Measurements from ENCODE around the gene HECW1. TPM values are rescaled to one million over a fixed set of nuclear protein-coding genes. Genes with fewer than 3 reads are reported as not detected.

Gene HECW1
- total RNA-seq, 2 experiments from 2014 or later: not detected

- no peak for DNase-seq
- intact Hi-C loops (cut with micrococcal nuclease): no loop called here
- ChIA-PET POLR2A (no interaction called here), CTCF (no interaction called here)
- no peaks in the 10 kb centered on the region for H3K9me3 Mint-ChIP-seq
- H3K36me3 Mint-ChIP-seq: no peaks in the 10 kb centered on the region
- no peak overlapping the region for H3K4me3 Mint-ChIP-seq
- H3K27ac Mint-ChIP-seq: no peak overlapping the region
- H3K4me1 Mint-ChIP-seq (ENCODE audit: low read depth): no peaks in the 10 kb centered on the region
- peaks cover 16% of the 10 kb centered on the region for H3K27me3 Mint-ChIP-seq
Measured at GRCh38 chr7:43501870-43502269, 389.4 kb downstream of the HECW1 start.

GRCh38 chr7:43502941-43503340 is 390.5 kb downstream of the HECW1 start:
- Mint-ChIP-seq H3K27me3 (peaks cover 9% of the 10 kb centered on the region), H3K4me1 (ENCODE audit: low read depth) (no peaks in the 10 kb centered on the region), H3K27ac (no peak overlapping the region), H3K36me3 (no peaks in the 10 kb centered on the region), H3K4me3 (no peak overlapping the region), H3K9me3 (no peaks in the 10 kb centered on the region)
- ChIA-PET POLR2A (no interaction called here), CTCF (no interaction called here)
- DNase-seq: no peak
- intact Hi-C loops (cut with micrococcal nuclease): no loop called here

GRCh38 chr7:43505412-43505811 is 393.0 kb downstream of the HECW1 start:
- POLR2A ChIA-PET: no interaction called here
- H3K27ac Mint-ChIP-seq: no peak overlapping the region
- peaks cover 4% of the 10 kb centered on the region for H3K27me3 Mint-ChIP-seq
- intact Hi-C loops (cut with micrococcal nuclease): no loop called here
- CTCF ChIA-PET: interaction anchor here (0.6 kb wide), 1 partner anchor 216 kb away, joined by 3 read pairs; no protein-coding TSS in a partner anchor
- no peaks in the 10 kb centered on the region for H3K9me3 Mint-ChIP-seq
- H3K36me3 Mint-ChIP-seq: no peaks in the 10 kb centered on the region
- DNase-seq: no peak
- no peak overlapping the region for H3K4me3 Mint-ChIP-seq
- no peaks in the 10 kb centered on the region for H3K4me1 Mint-ChIP-seq (ENCODE audit: low read depth)

GRCh38 chr7:43506460-43506859 is 394.0 kb downstream of the HECW1 start:
- Mint-ChIP-seq H3K9me3 (no peaks in the 10 kb centered on the region), H3K36me3 (no peaks in the 10 kb centered on the region), H3K27ac (no peak overlapping the region), H3K27me3 (peaks cover 4% of the 10 kb centered on the region), H3K4me1 (ENCODE audit: low read depth) (no peaks in the 10 kb centered on the region), H3K4me3 (no peak overlapping the region)
- CTCF ChIA-PET: no interaction called here
- POLR2A ChIA-PET: no interaction called here
- intact Hi-C loops (cut with micrococcal nuclease): no loop called here
- DNase-seq: no peak

- POLR2A ChIA-PET: no interaction called here
- Mint-ChIP-seq H3K27ac (no peak overlapping the region), H3K9me3 (no peaks in the 10 kb centered on the region), H3K27me3 (peaks cover 13% of the 10 kb centered on the region), H3K4me1 (ENCODE audit: low read depth) (no peaks in the 10 kb centered on the region), H3K36me3 (no peaks in the 10 kb centered on the region), H3K4me3 (no peak overlapping the region)
- CTCF ChIA-PET: interaction anchor here (0.6 kb wide), 1 partner anchor 16 kb away, joined by 3 read pairs; no protein-coding TSS in a partner anchor
- intact Hi-C loops (cut with micrococcal nuclease): no loop called here
- no peak for DNase-seq
Measured at GRCh38 chr7:43508461-43508860, 396.0 kb downstream of the HECW1 start.

GRCh38 chr7:43509906-43510305 is 397.5 kb downstream of the HECW1 start:
- H3K9me3 Mint-ChIP-seq: no peaks in the 10 kb centered on the region
- ChIA-PET CTCF (no interaction called here), POLR2A (no interaction called here)
- no peak overlapping the region for H3K27ac Mint-ChIP-seq
- intact Hi-C loops (cut with micrococcal nuclease): no loop called here
- H3K4me3 Mint-ChIP-seq: no peak overlapping the region
- H3K27me3 Mint-ChIP-seq: peaks cover 19% of the 10 kb centered on the region
- no peak for DNase-seq
- H3K4me1 Mint-ChIP-seq (ENCODE audit: low read depth): no peaks in the 10 kb centered on the region
- H3K36me3 Mint-ChIP-seq: no peaks in the 10 kb centered on the region

- intact Hi-C loops (cut with micrococcal nuclease): no loop called here
- CTCF ChIA-PET: interaction anchor here (1.5 kb wide), 1 partner anchor 72 kb away, joined by 4 read pairs; the partner anchor contains the start of gene STK17A
- Mint-ChIP-seq H3K9me3 (no peaks in the 10 kb centered on the region), H3K27ac (no peak overlapping the region), H3K36me3 (no peaks in the 10 kb centered on the region), H3K4me1 (ENCODE audit: low read depth) (peaks cover under 1% of the 10 kb centered on the region), H3K4me3 (no peak overlapping the region), H3K27me3 (peaks cover 24% of the 10 kb centered on the region)
- POLR2A ChIA-PET: no interaction called here
- DNase-seq: no peak
Measured at GRCh38 chr7:43511029-43511428, 398.6 kb downstream of the HECW1 start.

GRCh38 chr7:43511769-43512515 is 399.5 kb downstream of the HECW1 start:
- Mint-ChIP-seq H3K27me3 (peaks cover 26% of the 10 kb centered on the region), H3K27ac (no peak overlapping the region), H3K4me1 (ENCODE audit: low read depth) (peaks cover 4% of the 10 kb centered on the region), H3K4me3 (no peak overlapping the region), H3K9me3 (no peaks in the 10 kb centered on the region), H3K36me3 (no peaks in the 10 kb centered on the region)
- no peak for DNase-seq
- POLR2A ChIA-PET: no interaction called here
- CTCF ChIA-PET: interaction anchor here (0.7 to 1.5 kb wide), 2 partner anchors 19 to 71 kb away, joined by 3 to 4 read pairs; partner anchors contain the start of gene STK17A
- intact Hi-C loops (cut with micrococcal nuclease): no loop called here

GRCh38 chr7:43513251-43513650 is 400.8 kb downstream of the HECW1 start:
- POLR2A ChIA-PET: no interaction called here
- H3K27ac Mint-ChIP-seq: no peak overlapping the region
- H3K9me3 Mint-ChIP-seq: no peaks in the 10 kb centered on the region
- intact Hi-C loops (cut with micrococcal nuclease): no loop called here
- H3K4me3 Mint-ChIP-seq: no peak overlapping the region
- peaks cover 26% of the 10 kb centered on the region for H3K27me3 Mint-ChIP-seq
- H3K36me3 Mint-ChIP-seq: no peaks in the 10 kb centered on the region
- DNase-seq: no peak
- H3K4me1 Mint-ChIP-seq (ENCODE audit: low read depth): peaks cover 10% of the 10 kb centered on the region
- CTCF ChIA-PET: no interaction called here

- no peak overlapping the region for H3K4me3 Mint-ChIP-seq
- intact Hi-C loops (cut with micrococcal nuclease): loop anchor here (1.0 to 2.0 kb wide), 2 partner anchors 56 to 132 kb away; no protein-coding TSS in a partner anchor
- ChIA-PET POLR2A (interaction anchor here (1.1 kb wide), 1 partner anchor 66 kb away, joined by 4 read pairs; the partner anchor contains the start of gene STK17A), CTCF (interaction anchor here (0.5 to 1.7 kb wide), 4 partner anchors 183 to 492 kb away, joined by 3 to 5 read pairs (median 3); no protein-coding TSS in a partner anchor)
- peaks cover 23% of the 10 kb centered on the region for H3K27me3 Mint-ChIP-seq
- peak; percentile 11 for DNase-seq
- H3K27ac Mint-ChIP-seq: no peak overlapping the region
- no peaks in the 10 kb centered on the region for H3K36me3 Mint-ChIP-seq
- H3K9me3 Mint-ChIP-seq: no peaks in the 10 kb centered on the region
- peaks cover 10% of the 10 kb centered on the region for H3K4me1 Mint-ChIP-seq (ENCODE audit: low read depth)
Measured at GRCh38 chr7:43516581-43517342, 404.3 kb downstream of the HECW1 start.

GRCh38 chr7:43517464-43517863 is 405.0 kb downstream of the HECW1 start:
- Mint-ChIP-seq H3K36me3 (no peaks in the 10 kb centered on the region), H3K4me1 (ENCODE audit: low read depth) (peaks cover 10% of the 10 kb centered on the region), H3K27ac (no peak overlapping the region), H3K27me3 (peaks cover 20% of the 10 kb centered on the region), H3K9me3 (no peaks in the 10 kb centered on the region), H3K4me3 (no peak overlapping the region)
- intact Hi-C loops (cut with micrococcal nuclease): loop anchor here (1.0 to 2.0 kb wide), 2 partner anchors 55 to 131 kb away; no protein-coding TSS in a partner anchor
- ChIA-PET CTCF (interaction anchor here (0.8 to 1.7 kb wide), 2 partner anchors 182 to 246 kb away, joined by 3 to 5 read pairs; no protein-coding TSS in a partner anchor), POLR2A (no interaction called here)
- DNase-seq: no peak

- intact Hi-C loops (cut with micrococcal nuclease): no loop called here
- Mint-ChIP-seq H3K9me3 (no peaks in the 10 kb centered on the region), H3K36me3 (no peaks in the 10 kb centered on the region)
Measured at GRCh38 chr7:43520201-43520600, 407.8 kb downstream of the HECW1 start.

More at GRCh38 chr7:43520201-43520600, 407.8 kb downstream of the HECW1 start:
- no peak for DNase-seq
- H3K4me3 Mint-ChIP-seq: no peak overlapping the region
- ChIA-PET POLR2A (no interaction called here), CTCF (interaction anchor here (1.6 kb wide), 1 partner anchor 180 kb away, joined by 5 read pairs; no protein-coding TSS in a partner anchor)
- H3K27ac Mint-ChIP-seq: no peak overlapping the region
- H3K4me1 Mint-ChIP-seq (ENCODE audit: low read depth): peaks cover 10% of the 10 kb centered on the region
- peaks cover 4% of the 10 kb centered on the region for H3K27me3 Mint-ChIP-seq
